ENCODE measurements around the gene ARSG. TPM values are rescaled to one million over a fixed set of nuclear protein-coding genes. Genes with fewer than 3 reads are reported as not detected.
A peak's percentile ranks its signal among the peaks of the same experiment; 100 is the strongest.

ARSG gene
- total RNA-seq, 1 donor from 2014 or later = 6.2 TPM

GRCh38 chr17:68294196-68294555 lies 2.9 kb downstream of the ARSG start:
- peaks cover 32% of the 10 kb centered on the region for H3K4me1 Mint-ChIP-seq
- no peaks in the 10 kb centered on the region for H3K36me3 Mint-ChIP-seq (ENCODE audit: low read depth)
- peak overlapping the region; percentile 82 for H3K27ac Mint-ChIP-seq (ENCODE audit: unreplicated experiment)
- peaks cover 34% of the 10 kb centered on the region for H3K27me3 Mint-ChIP-seq (ENCODE audit: low read depth)
- H3K9me3 Mint-ChIP-seq = no peaks in the 10 kb centered on the region
- DNase-seq (ENCODE audit: low read depth, low spot score) = no peak
- peak overlapping the region; percentile 80 for H3K4me3 Mint-ChIP-seq
- no peak for TF ChIP-seq CTCF (conservative IDR thresholded peaks at IDR 0.05)

- TF ChIP-seq CTCF (conservative IDR thresholded peaks at IDR 0.05) = no peak
- H3K4me1 Mint-ChIP-seq = peaks cover 32% of the 10 kb centered on the region
- no peak for DNase-seq (ENCODE audit: low read depth, low spot score)
- H3K27ac Mint-ChIP-seq (ENCODE audit: unreplicated experiment) = no peak overlapping the region
- H3K9me3 Mint-ChIP-seq = no peaks in the 10 kb centered on the region
- peak overlapping the region; percentile 52 for H3K4me3 Mint-ChIP-seq
- H3K36me3 Mint-ChIP-seq (ENCODE audit: low read depth) = no peaks in the 10 kb centered on the region
- H3K27me3 Mint-ChIP-seq (ENCODE audit: low read depth) = peaks cover 30% of the 10 kb centered on the region
These were observed 3.3 kb downstream of the ARSG start for GRCh38 chr17:68294617-68295016.

GRCh38 chr17:68295086-68295485 lies 3.8 kb downstream of the ARSG start:
- Mint-ChIP-seq H3K4me3 (peak overlapping the region; percentile 19), H3K4me1 (peaks cover 32% of the 10 kb centered on the region), H3K27ac (ENCODE audit: unreplicated experiment) (no peak overlapping the region), H3K9me3 (no peaks in the 10 kb centered on the region), H3K27me3 (ENCODE audit: low read depth) (peaks cover 25% of the 10 kb centered on the region), H3K36me3 (ENCODE audit: low read depth) (no peaks in the 10 kb centered on the region)
- no peak for DNase-seq (ENCODE audit: low read depth, low spot score)
- no peak for TF ChIP-seq CTCF (conservative IDR thresholded peaks at IDR 0.05)

- no peaks in the 10 kb centered on the region for H3K36me3 Mint-ChIP-seq (ENCODE audit: low read depth)
- H3K27me3 Mint-ChIP-seq (ENCODE audit: low read depth) = peaks cover 16% of the 10 kb centered on the region
- DNase-seq (ENCODE audit: low read depth, low spot score) = no peak
- peaks cover 27% of the 10 kb centered on the region for H3K4me1 Mint-ChIP-seq
- H3K27ac Mint-ChIP-seq (ENCODE audit: unreplicated experiment) = no peak overlapping the region
- no peaks in the 10 kb centered on the region for H3K9me3 Mint-ChIP-seq
- peak overlapping the region; percentile 47 for H3K4me3 Mint-ChIP-seq
- TF ChIP-seq CTCF (conservative IDR thresholded peaks at IDR 0.05) = no peak
These were observed 5.2 kb downstream of the ARSG start for GRCh38 chr17:68296217-68297191.

- no peak for TF ChIP-seq CTCF (conservative IDR thresholded peaks at IDR 0.05)
- no peak overlapping the region for H3K4me3 Mint-ChIP-seq
- H3K9me3 Mint-ChIP-seq = no peaks in the 10 kb centered on the region
- DNase-seq (ENCODE audit: low read depth, low spot score) = no peak
- no peaks in the 10 kb centered on the region for H3K36me3 Mint-ChIP-seq (ENCODE audit: low read depth)
- no peak overlapping the region for H3K27ac Mint-ChIP-seq (ENCODE audit: unreplicated experiment)
- H3K27me3 Mint-ChIP-seq (ENCODE audit: low read depth) = peaks cover 15% of the 10 kb centered on the region
- peaks cover 26% of the 10 kb centered on the region for H3K4me1 Mint-ChIP-seq
These were observed 5.9 kb downstream of the ARSG start for GRCh38 chr17:68297195-68297594.

Data from neural crest cell (in vitro differentiated cells).